SK-N-SH (cell line): ENCODE data around the gene LZTFL1. TPM values are rescaled to one million over a fixed set of nuclear protein-coding genes. Genes with fewer than 3 reads are reported as not detected.

ENCODE experiments used
- CTCF ChIA-PET: fragments of 300-600, 350-600 bp; formaldehyde crosslinking; extraction: SDS; loops from one replicate; lab custom pipeline; 2021; lab: Yijun Ruan, JAX
- POLR2A ChIA-PET: fragments of 350-600 bp; sonication (Branson Sonifier 250); formaldehyde crosslinking; extraction: SDS; loops from one replicate; lab custom pipeline; 2020; ENCODE audit warnings: antibody characterized with exemption, inconsistent platforms; lab: Yijun Ruan, JAX
- DNase-seq: peaks from one replicate; pipeline ENCODE4 v3.0.0; 2012
- H2AFZ ChIP-seq: fragments of 200-600 bp; sonication (generic); 2 replicates; pipeline ENCODE4 v1.8.1; 2016; ENCODE audit warnings: antibody characterized with exemption, mild to moderate bottlenecking, low read depth
- H3F3A ChIP-seq: fragments of 200-600 bp; sonication (generic); replicated peaks from 2 replicates; pipeline ENCODE3; 2016; ENCODE audit warnings: antibody characterized with exemption, mild to moderate bottlenecking; ENCODE audit not compliant: insufficient read depth
- H3K27ac ChIP-seq, 2 experiments: fragments of 200-500 bp in 1 of 2; fragments of 200-600 bp in 1 of 2; sonication (Bioruptor generic) in 1 of 2; sonication (generic), shearing (Covaris generic) in 1 of 2; 2 replicates each; pipeline versions ENCODE4 v1.5.1 to v1.6.1; 2014 to 2016; ENCODE audit warnings: low read depth in 2 of 2, inconsistent platforms in 1 of 2, low read length in 1 of 2, mild to moderate bottlenecking in 1 of 2, mixed read lengths in 1 of 2
- H3K27me3 ChIP-seq: fragments of 200-600 bp; sonication (generic), shearing (Covaris generic); 2 replicates; pipeline ENCODE4 v1.6.1; 2016; ENCODE audit warnings: mixed run types; ENCODE audit not compliant: insufficient read depth
- H3K36me3 ChIP-seq, 2 experiments: fragments of 200-500 bp in 1 of 2; fragments of 200-600 bp in 1 of 2; sonication (Bioruptor generic) in 1 of 2; sonication (generic) in 1 of 2; replicated peaks in 1 of 2; 2 replicates each; pipeline versions ENCODE3 to v1.5.1; 2014 to 2016; ENCODE audit warnings: low read length in 1 of 2, mild to moderate bottlenecking in 1 of 2; ENCODE audit not compliant: insufficient read depth in 2 of 2, control insufficient read depth in 1 of 2
- H3K4me1 ChIP-seq, 2 experiments: fragments of 200-500 bp in 1 of 2; fragments of 200-600 bp in 1 of 2; sonication (Bioruptor generic) in 1 of 2; sonication (generic), shearing (Covaris generic) in 1 of 2; 2 replicates each; pipeline versions ENCODE4 v1.5.1 to v1.6.1; 2014 to 2016; ENCODE audit warnings: low read depth in 1 of 2, low read length in 1 of 2, mixed run types in 1 of 2; ENCODE audit not compliant: insufficient read depth in 2 of 2, control insufficient read depth in 1 of 2
- H3K4me2 ChIP-seq: fragments of 200-600 bp; sonication (generic), shearing (Covaris generic); 2 replicates; pipeline ENCODE4 v1.6.1; 2017; ENCODE audit warnings: mixed run types
- H3K4me3 ChIP-seq, 2 experiments: fragments of 200-500 bp in 1 of 2; fragments of 200-600 bp in 1 of 2; sonication (Bioruptor generic) in 1 of 2; sonication (generic), shearing (Covaris generic) in 1 of 2; 2 replicates each; pipeline versions ENCODE4 v1.5.1 to v1.8.1; 2014 to 2016; ENCODE audit warnings: low read depth in 2 of 2, inconsistent platforms in 1 of 2, low read length in 1 of 2, mild to moderate bottlenecking in 1 of 2, mixed read lengths in 1 of 2, moderate library complexity in 1 of 2
- H3K79me2 ChIP-seq: fragments of 200-600 bp; sonication (generic); 2 replicates; pipeline ENCODE4 v1.8.1; 2017; ENCODE audit warnings: mild to moderate bottlenecking; ENCODE audit not compliant: insufficient read depth
- H3K9ac ChIP-seq: fragments of 200-600 bp; sonication (generic); 2 replicates; pipeline ENCODE4 v1.6.1; 2017; ENCODE audit warnings: mixed run types
- H3K9me2 ChIP-seq: fragments of 200-600 bp; sonication (generic); 2 replicates; pipeline ENCODE4 v1.6.1; 2017; ENCODE audit warnings: mixed run types
- H3K9me3 ChIP-seq: fragments of 200-600 bp; sonication (generic); 2 replicates; pipeline ENCODE4 v1.6.1; 2017; ENCODE audit warnings: mixed run types, mild to moderate bottlenecking, moderate library complexity
- H4K20me1 ChIP-seq: fragments of 200-600 bp; sonication (generic); 2 replicates; pipeline ENCODE4 v1.6.1; 2017; ENCODE audit warnings: mild to moderate bottlenecking, mixed run types; ENCODE audit not compliant: insufficient read depth
- CTCF ChIP-seq: fragments of 200-600 bp; sonication (generic); IDR thresholded peaks from 2 replicates; pipeline ENCODE4 v1.6.1; 2017; ENCODE audit warnings: antibody characterized with exemption, mild to moderate bottlenecking, moderate library complexity
- FOSL2 ChIP-seq: IDR thresholded peaks from 2 replicates; pipeline ENCODE4 v1.4.0; 2012; ENCODE audit warnings: low read depth, mild to moderate bottlenecking, moderate library complexity, borderline replicate concordance
- FOXJ3 ChIP-seq: sonication (generic); formaldehyde crosslinking; IDR thresholded peaks from 2 replicates; pipeline ENCODE4 v1.5.1; 2020; ENCODE audit warnings: mild to moderate bottlenecking, missing genetic modification reagents
- GABPA ChIP-seq: IDR thresholded peaks from 2 replicates; pipeline ENCODE4 v1.4.0; 2012; ENCODE audit warnings: low read depth, mild to moderate bottlenecking
- POLR2AphosphoS5 ChIP-seq: IDR thresholded peaks from 2 replicates; pipeline ENCODE4 v1.6.1; 2012; ENCODE audit warnings: low read depth, low read length
- RCOR1 ChIP-seq: fragments of 150-350 bp; IDR thresholded peaks from 2 replicates; pipeline ENCODE4 v1.6.1; 2017; ENCODE audit warnings: antibody characterized with exemption, low read length
- RXRA ChIP-seq: IDR thresholded peaks from 2 replicates; pipeline ENCODE4 v1.4.0; 2012; ENCODE audit warnings: low read depth, mild to moderate bottlenecking, borderline replicate concordance
- TEAD4 ChIP-seq: IDR thresholded peaks from 2 replicates; pipeline ENCODE4 v1.4.0; 2012; ENCODE audit warnings: mild to moderate bottlenecking, borderline replicate concordance; ENCODE audit not compliant: insufficient read depth
- USF1 ChIP-seq: IDR thresholded peaks from 2 replicates; pipeline ENCODE4 v1.4.0; 2012; ENCODE audit warnings: low read depth, borderline replicate concordance
- ZBTB33 ChIP-seq: IDR thresholded peaks from 2 replicates; pipeline ENCODE4 v1.4.0; 2012; ENCODE audit warnings: low read depth, borderline replicate concordance
- WGBS: methylation state at CpG from one replicate; pipeline ENCODE4 v1.1.6; 2017; ENCODE audit warnings: low lambda C conversion rate; 5-methylcytosine and 5-hydroxymethylcytosine counted together
- polyA plus RNA-seq, 3 experiments: library from polyadenylated mRNA; depleted of rRNA; stranded (reverse); fragments of >200 nt; gene quantifications; 2 replicates each; pipeline ENCODE4 v1.2.3, GENCODE V29; 2012
- TF ChIP-seq, protein P1 (sequence below): IDR thresholded peaks from 2 replicates; pipeline ENCODE4 v1.6.1; 2012; ENCODE audit warnings: mild to moderate bottlenecking, low read depth, low read length, moderate library complexity
- TF ChIP-seq, protein P2 (sequence below): IDR thresholded peaks from 2 replicates; pipeline ENCODE4 v1.4.0; 2012; ENCODE audit warnings: low read depth
- TF ChIP-seq, protein P3 (sequence below): fragments of 150-350 bp; IDR thresholded peaks from 2 replicates; pipeline ENCODE4 v1.6.1; 2017; ENCODE audit warnings: antibody characterized with exemption, low read length, low read depth, borderline replicate concordance

LZTFL1 gene
- polyA plus RNA-seq, 1 of the 3 experiments (the other 2 are of a cell fraction) = 11.9 TPM

- peaks cover 0 to 5% of the 10 kb centered on the region in 2 experiments; a peak in 1 of 4 replicates for H3K4me1 ChIP-seq
- H3K36me3 ChIP-seq = no peaks in the 10 kb centered on the region
- no CpG with 5 or more reads among the region's 4 CpGs for WGBS
- no peaks in the 10 kb centered on the region for H3F3A ChIP-seq
- no peaks in the 10 kb centered on the region for H3K9me2 ChIP-seq
- no peak overlapping the region for H3K4me3 ChIP-seq
- no peak overlapping the region for H2AFZ ChIP-seq
- no peaks in the 10 kb centered on the region for H4K20me1 ChIP-seq
- ChIA-PET POLR2A (no interaction called here), CTCF (no interaction called here)
- H3K27ac ChIP-seq = no peak overlapping the region
- DNase-seq = no peak
- peaks cover 25% of the 10 kb centered on the region for H3K27me3 ChIP-seq
- TF ChIP-seq, protein P1, sequence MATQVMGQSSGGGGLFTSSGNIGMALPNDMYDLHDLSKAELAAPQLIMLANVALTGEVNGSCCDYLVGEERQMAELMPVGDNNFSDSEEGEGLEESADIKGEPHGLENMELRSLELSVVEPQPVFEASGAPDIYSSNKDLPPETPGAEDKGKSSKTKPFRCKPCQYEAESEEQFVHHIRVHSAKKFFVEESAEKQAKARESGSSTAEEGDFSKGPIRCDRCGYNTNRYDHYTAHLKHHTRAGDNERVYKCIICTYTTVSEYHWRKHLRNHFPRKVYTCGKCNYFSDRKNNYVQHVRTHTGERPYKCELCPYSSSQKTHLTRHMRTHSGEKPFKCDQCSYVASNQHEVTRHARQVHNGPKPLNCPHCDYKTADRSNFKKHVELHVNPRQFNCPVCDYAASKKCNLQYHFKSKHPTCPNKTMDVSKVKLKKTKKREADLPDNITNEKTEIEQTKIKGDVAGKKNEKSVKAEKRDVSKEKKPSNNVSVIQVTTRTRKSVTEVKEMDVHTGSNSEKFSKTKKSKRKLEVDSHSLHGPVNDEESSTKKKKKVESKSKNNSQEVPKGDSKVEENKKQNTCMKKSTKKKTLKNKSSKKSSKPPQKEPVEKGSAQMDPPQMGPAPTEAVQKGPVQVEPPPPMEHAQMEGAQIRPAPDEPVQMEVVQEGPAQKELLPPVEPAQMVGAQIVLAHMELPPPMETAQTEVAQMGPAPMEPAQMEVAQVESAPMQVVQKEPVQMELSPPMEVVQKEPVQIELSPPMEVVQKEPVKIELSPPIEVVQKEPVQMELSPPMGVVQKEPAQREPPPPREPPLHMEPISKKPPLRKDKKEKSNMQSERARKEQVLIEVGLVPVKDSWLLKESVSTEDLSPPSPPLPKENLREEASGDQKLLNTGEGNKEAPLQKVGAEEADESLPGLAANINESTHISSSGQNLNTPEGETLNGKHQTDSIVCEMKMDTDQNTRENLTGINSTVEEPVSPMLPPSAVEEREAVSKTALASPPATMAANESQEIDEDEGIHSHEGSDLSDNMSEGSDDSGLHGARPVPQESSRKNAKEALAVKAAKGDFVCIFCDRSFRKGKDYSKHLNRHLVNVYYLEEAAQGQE = no peak
- TF ChIP-seq USF1 (no peak), TEAD4 (no peak), FOXJ3 (no peak), POLR2AphosphoS5 (no peak)
- TF ChIP-seq, protein P2, sequence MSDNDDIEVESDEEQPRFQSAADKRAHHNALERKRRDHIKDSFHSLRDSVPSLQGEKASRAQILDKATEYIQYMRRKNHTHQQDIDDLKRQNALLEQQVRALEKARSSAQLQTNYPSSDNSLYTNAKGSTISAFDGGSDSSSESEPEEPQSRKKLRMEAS = no peak
- no peaks in the 10 kb centered on the region for H3K9me3 ChIP-seq
- no peaks in the 10 kb centered on the region for H3K79me2 ChIP-seq
- H3K4me2 ChIP-seq = no peak overlapping the region
- no peak overlapping the region for H3K9ac ChIP-seq
Measured at GRCh38 chr3:45800611-45801010, 41.3 kb downstream of the LZTFL1 start.

DNA sequence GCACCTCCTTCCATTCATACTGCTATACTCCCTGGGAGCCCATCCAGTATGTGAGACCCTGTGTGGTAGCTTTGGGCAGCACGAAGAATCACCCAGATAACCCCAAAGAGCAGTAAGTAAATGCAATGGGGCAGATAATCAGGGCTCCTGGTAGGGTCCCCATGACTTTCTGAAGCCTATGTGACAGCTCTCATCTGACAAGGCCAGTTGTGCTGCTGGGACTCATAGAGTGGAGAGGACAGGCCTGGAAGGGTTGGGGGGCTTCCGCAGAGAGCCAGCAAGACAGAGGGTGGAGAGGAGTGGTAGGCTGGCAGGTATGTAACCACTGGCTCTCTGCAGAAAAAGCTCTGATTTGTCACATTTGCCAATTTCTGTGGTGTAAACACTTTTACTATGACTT lies 42.3 kb downstream of the LZTFL1 start:
- H3K79me2 ChIP-seq = no peaks in the 10 kb centered on the region
- H3K27me3 ChIP-seq = peaks cover 30% of the 10 kb centered on the region
- H3K9ac ChIP-seq = no peak overlapping the region
- H3K4me1 ChIP-seq = peaks cover 0 to 5% of the 10 kb centered on the region in 2 experiments; a peak in 1 of 4 replicates
- no peak overlapping the region for H2AFZ ChIP-seq
- H3K9me3 ChIP-seq = no peaks in the 10 kb centered on the region
- H4K20me1 ChIP-seq = no peaks in the 10 kb centered on the region
- no peak overlapping the region for H3K4me3 ChIP-seq
- no peaks in the 10 kb centered on the region for H3K36me3 ChIP-seq
- H3F3A ChIP-seq = no peaks in the 10 kb centered on the region
- WGBS = 72% methylated on average over 2 of the region's 2 CpGs
- DNase-seq = no peak
- TF ChIP-seq CTCF (no peak), RXRA (no peak), GABPA (no peak), RCOR1 (no peak), FOSL2 (no peak), ZBTB33 (no peak)
- TF ChIP-seq, protein P3, sequence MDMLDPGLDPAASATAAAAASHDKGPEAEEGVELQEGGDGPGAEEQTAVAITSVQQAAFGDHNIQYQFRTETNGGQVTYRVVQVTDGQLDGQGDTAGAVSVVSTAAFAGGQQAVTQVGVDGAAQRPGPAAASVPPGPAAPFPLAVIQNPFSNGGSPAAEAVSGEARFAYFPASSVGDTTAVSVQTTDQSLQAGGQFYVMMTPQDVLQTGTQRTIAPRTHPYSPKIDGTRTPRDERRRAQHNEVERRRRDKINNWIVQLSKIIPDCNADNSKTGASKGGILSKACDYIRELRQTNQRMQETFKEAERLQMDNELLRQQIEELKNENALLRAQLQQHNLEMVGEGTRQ = no peak
- H3K27ac ChIP-seq = no peak overlapping the region
- H3K4me2 ChIP-seq = no peak overlapping the region
- POLR2A ChIA-PET = no interaction called here
- no peaks in the 10 kb centered on the region for H3K9me2 ChIP-seq
- CTCF ChIA-PET = no interaction called here
